K562 (cell line): ENCODE measurements around the gene SLC8A2. TPM values are rescaled to one million over a fixed set of nuclear protein-coding genes. Genes with fewer than 3 reads are reported as not detected.

Source experiments
- CC2D1A ChIP-seq: fragments of 450-650 bp; IDR thresholded peaks from 2 replicates; pipeline ENCODE4 v1.6.1; 2017; ENCODE audit warnings: mild to moderate bottlenecking
- CCNT2 ChIP-seq: IDR thresholded peaks from 2 replicates; pipeline ENCODE4 v1.6.1; 2011; ENCODE audit warnings: borderline replicate concordance, low read depth, mild to moderate bottlenecking, moderate library complexity, mixed read lengths, low read length; ENCODE audit not compliant: insufficient read length; ENCODE audit errors: extremely low read depth
- PHF20 ChIP-seq: fragments of 450-650 bp; IDR thresholded peaks from 2 replicates; pipeline ENCODE4 v1.6.1; 2018; ENCODE audit not compliant: partially characterized antibody
- POLR2A ChIP-seq: fragments of 450-650 bp; conservative IDR thresholded peaks from 2 replicates; pipeline ENCODE4 v1.6.1; 2016
- RBBP5 ChIP-seq: fragments of 200-600 bp; sonication (generic); IDR thresholded peaks from 2 replicates; pipeline ENCODE4 v1.6.1; 2012; ENCODE audit warnings: borderline replicate concordance, mild to moderate bottlenecking, low read length, control low read depth, inconsistent platforms; ENCODE audit not compliant: insufficient read depth, poor library complexity, severe bottlenecking
- SMAD3 ChIP-seq: fragments of 450-650 bp; formaldehyde crosslinking; conservative IDR thresholded peaks from 2 replicates; pipeline ENCODE4 v1.4.0; 2020; ENCODE audit warnings: mild to moderate bottlenecking
- SRSF7 ChIP-seq: fragments of 200-400 bp; formaldehyde crosslinking; optimal IDR thresholded peaks from 2 replicates; pipeline ENCODE3; 2017; ENCODE audit warnings: mild to moderate bottlenecking, low read depth, low read length
- STAG1 ChIP-seq: sonication (generic); formaldehyde crosslinking; IDR thresholded peaks from 2 replicates; pipeline ENCODE4 v1.5.0; 2020; ENCODE audit warnings: missing genetic modification reagents, borderline replicate concordance
- TCFL5 ChIP-seq: fragments of 250-450 bp; sonication (Bioruptor Pico); conservative IDR thresholded peaks from 2 replicates; pipeline ENCODE4 v1.6.1; 2021; ENCODE audit warnings: mild to moderate bottlenecking, moderate library complexity, matching md5 sums
- ZC3H11A ChIP-seq: IDR thresholded peaks from 2 replicates; pipeline ENCODE4 v1.6.1; 2012; ENCODE audit warnings: low read depth, low read length, improper control_type of control experiment
- polyA plus RNA-seq, 8 experiments: library from polyadenylated mRNA; depleted of rRNA in 4 of 8; stranded (reverse) in 5 of 8; unstranded in 3 of 8; fragments of >200 nt; fragmentation: Nextera tagmentation in 2 of 8; fragmentation: Illumina TruSeq in 1 of 8; extraction: Ambion mirVana in 2 of 8; extraction: Trizol in 1 of 8; gene quantifications; 2 replicates each; pipeline versions ENCODE4 v1.2.1 to v1.2.3, GENCODE V29; 2011 to 2014; ENCODE audit warnings: inconsistent platforms in 1 of 8, missing spikeins in 1 of 8
- total RNA-seq, 7 experiments: library from RNA; depleted of rRNA in 6 of 7; stranded (reverse); fragments of >200 nt in 6 of 7; fragmentation: Illumina TruSeq in 2 of 7; extraction: Trizol in 2 of 7; gene quantifications; 2 replicates each; pipeline versions ENCODE4 v1.2.1 to v1.2.3, GENCODE V29; 2011 to 2021; ENCODE audit warnings: low replicate concordance in 1 of 7
- TF ChIP-seq, protein P1 (sequence below): fragments of 250-450 bp; sonication (Bioruptor Pico); IDR thresholded peaks from 2 replicates; pipeline ENCODE4 v1.5.0; 2021
- TF ChIP-seq, protein P2 (sequence below): sonication (generic); formaldehyde crosslinking; IDR thresholded peaks from 2 replicates; pipeline ENCODE4 v1.9.0; 2022; ENCODE audit warnings: mild to moderate bottlenecking, missing genetic modification reagents
- TF ChIP-seq, protein P3 (sequence below): sonication (generic); formaldehyde crosslinking; IDR thresholded peaks from 2 replicates; pipeline ENCODE4 v1.8.0; 2022; ENCODE audit warnings: missing genetic modification reagents, mild to moderate bottlenecking, moderate library complexity, borderline replicate concordance
- TF ChIP-seq, protein P4 (sequence below): fragments of 200-800 bp; sonication (Bioruptor generic); IDR thresholded peaks from 2 replicates; pipeline ENCODE4 v1.6.1; 2016; ENCODE audit warnings: missing genetic modification characterization, missing compliant biosample characterization
- TF ChIP-seq, protein P5 (sequence below), 2 experiments: IDR thresholded peaks; 2 replicates each; pipeline ENCODE4 v1.6.1; 2012; ENCODE audit warnings: improper control_type of control experiment in 2 of 2, low read depth in 2 of 2, low read length in 2 of 2, borderline replicate concordance in 1 of 2
- TF ChIP-seq, protein P6 (sequence below): sonication (generic); formaldehyde crosslinking; IDR thresholded peaks from 2 replicates; pipeline ENCODE4 v1.8.0; 2023; ENCODE audit warnings: mild to moderate bottlenecking, missing genetic modification reagents

The SLC8A2 gene
- total and polyA plus RNA-seq, 9 of the 15 experiments (the other 6 are each of a cell fraction or from before 2014, with no cell fraction given): 0.07 to 0.66 (median 0.24) TPM; not detected in 3

DNA sequence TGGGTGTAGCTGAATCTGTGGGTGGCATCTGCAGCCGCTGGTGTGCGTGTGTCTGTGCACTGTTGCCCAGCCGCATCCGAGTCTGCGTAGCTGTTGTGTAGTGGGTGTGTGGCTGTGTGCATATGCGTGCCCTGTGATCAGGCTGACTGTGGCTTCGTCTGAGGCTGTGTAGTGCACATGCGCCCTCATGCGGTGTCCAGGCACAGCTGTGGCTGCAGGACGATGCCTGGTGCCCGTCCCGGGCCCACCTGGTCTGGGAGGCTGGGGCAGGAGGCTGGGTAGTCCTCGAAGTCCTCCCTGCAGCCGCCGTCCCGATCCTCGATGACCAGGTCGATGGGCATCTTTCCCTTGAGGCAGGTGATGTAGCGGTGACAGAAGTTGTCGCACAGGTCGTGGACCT, 57.2 kb downstream of the SLC8A2 start (continued):
- TF ChIP-seq, protein P1, sequence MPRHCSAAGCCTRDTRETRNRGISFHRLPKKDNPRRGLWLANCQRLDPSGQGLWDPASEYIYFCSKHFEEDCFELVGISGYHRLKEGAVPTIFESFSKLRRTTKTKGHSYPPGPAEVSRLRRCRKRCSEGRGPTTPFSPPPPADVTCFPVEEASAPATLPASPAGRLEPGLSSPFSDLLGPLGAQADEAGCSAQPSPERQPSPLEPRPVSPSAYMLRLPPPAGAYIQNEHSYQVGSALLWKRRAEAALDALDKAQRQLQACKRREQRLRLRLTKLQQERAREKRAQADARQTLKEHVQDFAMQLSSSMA: no peak
- TF ChIP-seq POLR2A: no peak
- TF ChIP-seq PHF20: no peak
- TF ChIP-seq SMAD3 (CRISPR knock-in tag): no peak
- TF ChIP-seq, protein P2, sequence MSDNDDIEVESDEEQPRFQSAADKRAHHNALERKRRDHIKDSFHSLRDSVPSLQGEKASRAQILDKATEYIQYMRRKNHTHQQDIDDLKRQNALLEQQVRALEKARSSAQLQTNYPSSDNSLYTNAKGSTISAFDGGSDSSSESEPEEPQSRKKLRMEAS (CRISPR knock-in tag): peak; percentile 81
- TF ChIP-seq, protein P3, sequence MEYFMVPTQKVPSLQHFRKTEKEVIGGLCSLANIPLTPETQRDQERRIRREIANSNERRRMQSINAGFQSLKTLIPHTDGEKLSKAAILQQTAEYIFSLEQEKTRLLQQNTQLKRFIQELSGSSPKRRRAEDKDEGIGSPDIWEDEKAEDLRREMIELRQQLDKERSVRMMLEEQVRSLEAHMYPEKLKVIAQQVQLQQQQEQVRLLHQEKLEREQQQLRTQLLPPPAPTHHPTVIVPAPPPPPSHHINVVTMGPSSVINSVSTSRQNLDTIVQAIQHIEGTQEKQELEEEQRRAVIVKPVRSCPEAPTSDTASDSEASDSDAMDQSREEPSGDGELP (CRISPR knock-in tag): peak; percentile 81
- TF ChIP-seq CCNT2: no peak
- TF ChIP-seq, protein P4, sequence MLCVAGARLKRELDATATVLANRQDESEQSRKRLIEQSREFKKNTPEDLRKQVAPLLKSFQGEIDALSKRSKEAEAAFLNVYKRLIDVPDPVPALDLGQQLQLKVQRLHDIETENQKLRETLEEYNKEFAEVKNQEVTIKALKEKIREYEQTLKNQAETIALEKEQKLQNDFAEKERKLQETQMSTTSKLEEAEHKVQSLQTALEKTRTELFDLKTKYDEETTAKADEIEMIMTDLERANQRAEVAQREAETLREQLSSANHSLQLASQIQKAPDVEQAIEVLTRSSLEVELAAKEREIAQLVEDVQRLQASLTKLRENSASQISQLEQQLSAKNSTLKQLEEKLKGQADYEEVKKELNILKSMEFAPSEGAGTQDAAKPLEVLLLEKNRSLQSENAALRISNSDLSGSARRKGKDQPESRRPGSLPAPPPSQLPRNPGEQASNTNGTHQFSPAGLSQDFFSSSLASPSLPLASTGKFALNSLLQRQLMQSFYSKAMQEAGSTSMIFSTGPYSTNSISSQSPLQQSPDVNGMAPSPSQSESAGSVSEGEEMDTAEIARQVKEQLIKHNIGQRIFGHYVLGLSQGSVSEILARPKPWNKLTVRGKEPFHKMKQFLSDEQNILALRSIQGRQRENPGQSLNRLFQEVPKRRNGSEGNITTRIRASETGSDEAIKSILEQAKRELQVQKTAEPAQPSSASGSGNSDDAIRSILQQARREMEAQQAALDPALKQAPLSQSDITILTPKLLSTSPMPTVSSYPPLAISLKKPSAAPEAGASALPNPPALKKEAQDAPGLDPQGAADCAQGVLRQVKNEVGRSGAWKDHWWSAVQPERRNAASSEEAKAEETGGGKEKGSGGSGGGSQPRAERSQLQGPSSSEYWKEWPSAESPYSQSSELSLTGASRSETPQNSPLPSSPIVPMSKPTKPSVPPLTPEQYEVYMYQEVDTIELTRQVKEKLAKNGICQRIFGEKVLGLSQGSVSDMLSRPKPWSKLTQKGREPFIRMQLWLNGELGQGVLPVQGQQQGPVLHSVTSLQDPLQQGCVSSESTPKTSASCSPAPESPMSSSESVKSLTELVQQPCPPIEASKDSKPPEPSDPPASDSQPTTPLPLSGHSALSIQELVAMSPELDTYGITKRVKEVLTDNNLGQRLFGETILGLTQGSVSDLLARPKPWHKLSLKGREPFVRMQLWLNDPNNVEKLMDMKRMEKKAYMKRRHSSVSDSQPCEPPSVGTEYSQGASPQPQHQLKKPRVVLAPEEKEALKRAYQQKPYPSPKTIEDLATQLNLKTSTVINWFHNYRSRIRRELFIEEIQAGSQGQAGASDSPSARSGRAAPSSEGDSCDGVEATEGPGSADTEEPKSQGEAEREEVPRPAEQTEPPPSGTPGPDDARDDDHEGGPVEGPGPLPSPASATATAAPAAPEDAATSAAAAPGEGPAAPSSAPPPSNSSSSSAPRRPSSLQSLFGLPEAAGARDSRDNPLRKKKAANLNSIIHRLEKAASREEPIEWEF: no peak
- TF ChIP-seq, protein P5, sequence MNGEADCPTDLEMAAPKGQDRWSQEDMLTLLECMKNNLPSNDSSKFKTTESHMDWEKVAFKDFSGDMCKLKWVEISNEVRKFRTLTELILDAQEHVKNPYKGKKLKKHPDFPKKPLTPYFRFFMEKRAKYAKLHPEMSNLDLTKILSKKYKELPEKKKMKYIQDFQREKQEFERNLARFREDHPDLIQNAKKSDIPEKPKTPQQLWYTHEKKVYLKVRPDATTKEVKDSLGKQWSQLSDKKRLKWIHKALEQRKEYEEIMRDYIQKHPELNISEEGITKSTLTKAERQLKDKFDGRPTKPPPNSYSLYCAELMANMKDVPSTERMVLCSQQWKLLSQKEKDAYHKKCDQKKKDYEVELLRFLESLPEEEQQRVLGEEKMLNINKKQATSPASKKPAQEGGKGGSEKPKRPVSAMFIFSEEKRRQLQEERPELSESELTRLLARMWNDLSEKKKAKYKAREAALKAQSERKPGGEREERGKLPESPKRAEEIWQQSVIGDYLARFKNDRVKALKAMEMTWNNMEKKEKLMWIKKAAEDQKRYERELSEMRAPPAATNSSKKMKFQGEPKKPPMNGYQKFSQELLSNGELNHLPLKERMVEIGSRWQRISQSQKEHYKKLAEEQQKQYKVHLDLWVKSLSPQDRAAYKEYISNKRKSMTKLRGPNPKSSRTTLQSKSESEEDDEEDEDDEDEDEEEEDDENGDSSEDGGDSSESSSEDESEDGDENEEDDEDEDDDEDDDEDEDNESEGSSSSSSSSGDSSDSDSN (IDR thresholded peaks at IDR 0.05; ENCODE audit: borderline replicate concordance in 1 of 2, low read depth in 2 of 2, low read length in 2 of 2): no peak
- no peak for TF ChIP-seq ZC3H11A
- TF ChIP-seq STAG1 (CRISPR knock-in tag): peak; percentile 88; the same call in 1 of the 2 replicates
- no peak for TF ChIP-seq TCFL5 (CRISPR knock-in tag)
- TF ChIP-seq, protein P6, sequence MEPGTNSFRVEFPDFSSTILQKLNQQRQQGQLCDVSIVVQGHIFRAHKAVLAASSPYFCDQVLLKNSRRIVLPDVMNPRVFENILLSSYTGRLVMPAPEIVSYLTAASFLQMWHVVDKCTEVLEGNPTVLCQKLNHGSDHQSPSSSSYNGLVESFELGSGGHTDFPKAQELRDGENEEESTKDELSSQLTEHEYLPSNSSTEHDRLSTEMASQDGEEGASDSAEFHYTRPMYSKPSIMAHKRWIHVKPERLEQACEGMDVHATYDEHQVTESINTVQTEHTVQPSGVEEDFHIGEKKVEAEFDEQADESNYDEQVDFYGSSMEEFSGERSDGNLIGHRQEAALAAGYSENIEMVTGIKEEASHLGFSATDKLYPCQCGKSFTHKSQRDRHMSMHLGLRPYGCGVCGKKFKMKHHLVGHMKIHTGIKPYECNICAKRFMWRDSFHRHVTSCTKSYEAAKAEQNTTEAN (CRISPR knock-in tag): no peak
- TF ChIP-seq RBBP5: no peak
- TF ChIP-seq SRSF7: no peak
- no peak for TF ChIP-seq CC2D1A
